IPS-15b (cell line): ENCODE results near the gene DMWD.
"Not testable (repeated sequence)": the region's sequence is repeated elsewhere in the genome, so short reads cannot be mapped to it uniquely, and the experiment has no call there.

Experiments used
- H3K27me3 ChIP-seq: one replicate; pipeline ENCODE4 v1.6.1; 2013; ENCODE audit warnings: low read length; ENCODE audit not compliant: control insufficient read depth, insufficient read depth
- H3K36me3 ChIP-seq: one replicate; pipeline ENCODE4 v1.6.1; 2013; ENCODE audit warnings: low read length; ENCODE audit not compliant: control insufficient read depth, insufficient read depth
- H3K4me1 ChIP-seq: one replicate; pipeline ENCODE4 v1.6.1; 2013; ENCODE audit warnings: mild to moderate bottlenecking, low read length; ENCODE audit not compliant: control insufficient read depth, insufficient read depth
- H3K4me3 ChIP-seq: one replicate; pipeline ENCODE4 v1.5.1; 2013; ENCODE audit warnings: low read depth, low read length
- H3K9ac ChIP-seq: one replicate; pipeline ENCODE4 v1.6.1; 2013; ENCODE audit warnings: low read depth, mild to moderate bottlenecking, low read length
- H3K9me3 ChIP-seq: one replicate; pipeline ENCODE4 v1.6.1; 2013; ENCODE audit warnings: mild to moderate bottlenecking, low read length; ENCODE audit not compliant: control insufficient read depth, insufficient read depth

DMWD gene

DNA sequence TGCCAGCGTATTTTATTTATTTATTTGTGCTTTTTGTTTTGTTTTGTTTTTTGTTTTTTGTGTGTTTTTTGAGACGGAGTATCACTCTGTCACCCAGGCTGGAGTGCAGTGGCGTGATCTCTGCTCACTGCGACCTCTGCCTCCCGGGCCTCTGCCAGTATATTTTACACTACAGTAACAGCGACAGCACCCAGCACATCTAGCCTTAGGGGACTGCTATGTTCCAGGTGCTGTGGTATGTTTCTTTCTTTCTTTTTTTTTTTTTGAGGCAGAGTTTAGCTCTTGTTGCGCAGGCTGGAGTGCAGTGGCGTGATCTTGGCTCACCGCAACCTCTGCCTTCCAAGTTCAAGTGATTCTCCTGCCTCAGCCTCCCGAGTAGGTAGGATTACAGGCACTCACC, 41.2 kb downstream of the DMWD start:
- H3K36me3 ChIP-seq, H3K27me3 ChIP-seq, H3K4me1 ChIP-seq, H3K9ac ChIP-seq, H3K4me3 ChIP-seq, H3K9me3 ChIP-seq: not testable (repeated sequence)

DNA sequence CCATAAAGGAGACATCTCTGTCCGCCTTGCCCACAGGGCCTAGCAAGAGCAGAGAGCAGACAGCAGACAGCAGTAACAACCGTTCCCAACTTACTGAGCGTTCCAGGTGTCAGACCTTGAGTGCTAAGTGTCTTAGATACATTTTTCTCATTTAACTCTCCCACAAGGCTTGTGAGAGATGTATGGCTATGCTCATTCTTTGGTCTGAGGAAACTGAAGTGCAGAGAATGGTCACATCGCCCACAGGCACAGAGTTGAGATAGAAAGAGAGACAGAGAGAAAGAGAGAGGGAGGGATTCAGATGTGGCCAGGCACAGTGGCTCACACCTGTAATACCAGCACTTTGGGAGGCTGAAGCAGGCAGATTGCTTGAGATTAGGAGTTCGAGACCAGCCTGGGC, 45.1 kb downstream of the DMWD start:
- Histone ChIP-seq H3K36me3 (no peaks in the 10 kb centered on the region), H3K9ac (no peak overlapping the region), H3K4me1 (peaks cover 5% of the 10 kb centered on the region), H3K27me3 (no peaks in the 10 kb centered on the region), H3K4me3 (no peak overlapping the region), H3K9me3 (no peaks in the 10 kb centered on the region)

DNA sequence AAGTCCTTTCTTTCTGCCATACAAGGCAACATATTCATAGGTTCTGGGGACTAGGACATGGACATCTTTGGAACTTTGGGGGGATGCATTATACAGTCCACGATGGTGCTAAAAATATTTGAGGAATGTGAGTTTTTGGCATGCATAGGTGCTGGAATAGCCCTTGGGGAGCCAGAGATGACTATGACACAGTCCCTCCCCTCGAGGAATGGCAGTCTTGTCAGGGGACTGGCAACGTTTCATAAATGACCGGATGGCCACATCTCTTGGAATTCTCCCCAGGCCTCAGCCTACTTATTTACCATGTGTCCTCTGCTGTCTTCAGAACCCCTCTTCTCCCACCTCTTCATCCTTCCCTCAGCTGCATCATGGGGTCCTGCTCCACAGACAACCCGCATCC, 45.8 kb downstream of the DMWD start:
- no peaks in the 10 kb centered on the region for H3K36me3 ChIP-seq
- H3K9ac ChIP-seq, result no peak overlapping the region
- H3K27me3 ChIP-seq, result no peaks in the 10 kb centered on the region
- H3K4me3 ChIP-seq, result no peak overlapping the region
- peaks cover 5% of the 10 kb centered on the region for H3K4me1 ChIP-seq
- H3K9me3 ChIP-seq, result no peaks in the 10 kb centered on the region

DNA sequence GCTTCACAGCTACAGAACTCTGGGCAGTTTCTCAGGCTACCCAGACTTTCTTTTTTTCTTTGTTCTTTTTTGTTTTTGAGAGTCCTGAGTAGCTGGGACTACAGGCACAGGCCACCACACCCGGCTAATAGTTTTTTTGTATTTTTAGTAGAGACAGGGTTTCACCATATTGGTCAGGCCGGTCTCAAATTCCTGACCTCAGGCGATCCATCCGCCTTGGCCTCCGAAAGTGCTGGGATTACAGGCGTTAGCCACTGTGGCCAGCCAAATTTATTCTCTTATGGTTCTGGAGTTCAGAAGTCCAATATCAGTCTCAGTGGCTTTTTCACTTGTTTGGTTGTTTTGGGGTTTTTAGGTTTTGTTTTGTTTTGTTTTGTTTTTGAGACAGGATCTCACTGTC, 47.0 kb downstream of the DMWD start:
- H3K27me3 ChIP-seq, result no peaks in the 10 kb centered on the region
- no peak overlapping the region for H3K9ac ChIP-seq
- H3K4me3 ChIP-seq, result no peak overlapping the region
- no peaks in the 10 kb centered on the region for H3K36me3 ChIP-seq
- H3K9me3 ChIP-seq, result no peaks in the 10 kb centered on the region
- peaks cover 5% of the 10 kb centered on the region for H3K4me1 ChIP-seq

DNA sequence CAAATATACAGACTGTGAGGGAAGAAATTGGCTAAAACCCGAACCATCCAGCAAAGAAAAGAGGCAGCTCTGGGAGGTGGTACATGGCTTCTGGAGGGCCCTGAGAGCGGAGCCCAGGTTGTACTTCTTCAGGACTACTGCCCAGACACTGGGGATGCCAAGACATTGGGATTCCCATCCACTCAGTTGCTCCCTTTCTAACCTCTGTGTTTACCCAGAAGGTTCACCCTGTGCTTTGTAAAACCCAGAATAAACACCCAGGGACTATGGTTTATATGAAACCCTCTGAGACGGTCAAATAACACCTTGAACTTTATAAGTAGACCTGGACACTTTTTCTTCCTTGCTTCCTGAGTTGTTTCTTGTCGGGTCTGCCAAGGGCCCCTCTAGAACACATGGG, 49.7 kb downstream of the DMWD start:
- peaks cover 5% of the 10 kb centered on the region for H3K4me1 ChIP-seq
- H3K9me3 ChIP-seq, result no peaks in the 10 kb centered on the region
- no peaks in the 10 kb centered on the region for H3K36me3 ChIP-seq
- H3K27me3 ChIP-seq, result no peaks in the 10 kb centered on the region
- no peak overlapping the region for H3K9ac ChIP-seq
- no peak overlapping the region for H3K4me3 ChIP-seq

DNA sequence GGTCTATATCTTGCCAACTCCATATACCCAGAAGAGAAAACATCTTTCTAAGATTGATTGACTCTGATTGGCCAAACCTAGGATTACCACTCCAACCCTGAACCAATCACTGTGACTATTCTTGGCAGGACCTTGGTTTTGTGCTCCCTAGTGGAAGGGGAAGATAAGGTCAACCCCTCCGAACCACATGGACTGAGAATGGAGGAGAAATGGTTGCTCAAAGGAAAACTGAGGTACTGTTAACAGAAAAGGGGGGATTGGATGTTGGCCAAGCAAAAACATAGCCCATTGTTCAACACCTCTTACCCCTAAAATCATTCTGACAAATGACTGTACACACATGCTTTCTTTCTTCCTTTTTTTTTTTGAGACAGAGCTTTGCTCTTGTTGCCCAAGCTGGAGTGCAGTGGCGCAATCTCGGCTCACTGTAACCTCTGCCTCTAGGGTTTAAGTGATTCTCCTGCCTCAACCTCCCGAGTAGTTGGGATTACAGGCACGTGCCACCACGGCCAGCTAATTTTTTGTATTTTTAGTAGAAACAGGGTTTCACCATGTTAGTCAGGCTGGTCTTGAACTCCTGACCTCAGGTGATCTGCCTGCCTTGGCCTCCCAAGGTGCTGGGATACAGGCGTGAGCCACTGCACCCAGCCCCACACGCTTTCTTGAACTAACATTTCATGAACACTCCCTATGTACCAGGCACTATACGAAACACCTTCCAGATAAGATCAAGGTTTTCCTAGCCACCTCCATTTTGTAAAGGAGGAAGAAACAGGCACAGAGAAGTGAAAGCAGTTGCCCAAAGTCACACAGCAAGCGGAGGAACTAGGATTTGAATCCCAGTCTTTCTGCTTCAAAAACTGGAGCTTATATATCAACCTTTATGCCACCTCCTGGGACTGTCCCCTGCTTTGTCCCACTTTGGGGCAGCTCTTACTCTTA, 52.9 kb downstream of the DMWD start:
- Histone ChIP-seq H3K9ac (no peak overlapping the region), H3K4me3 (no peak overlapping the region), H3K9me3 (no peaks in the 10 kb centered on the region), H3K27me3 (no peaks in the 10 kb centered on the region), H3K36me3 (no peaks in the 10 kb centered on the region), H3K4me1 (no peaks in the 10 kb centered on the region)

DNA sequence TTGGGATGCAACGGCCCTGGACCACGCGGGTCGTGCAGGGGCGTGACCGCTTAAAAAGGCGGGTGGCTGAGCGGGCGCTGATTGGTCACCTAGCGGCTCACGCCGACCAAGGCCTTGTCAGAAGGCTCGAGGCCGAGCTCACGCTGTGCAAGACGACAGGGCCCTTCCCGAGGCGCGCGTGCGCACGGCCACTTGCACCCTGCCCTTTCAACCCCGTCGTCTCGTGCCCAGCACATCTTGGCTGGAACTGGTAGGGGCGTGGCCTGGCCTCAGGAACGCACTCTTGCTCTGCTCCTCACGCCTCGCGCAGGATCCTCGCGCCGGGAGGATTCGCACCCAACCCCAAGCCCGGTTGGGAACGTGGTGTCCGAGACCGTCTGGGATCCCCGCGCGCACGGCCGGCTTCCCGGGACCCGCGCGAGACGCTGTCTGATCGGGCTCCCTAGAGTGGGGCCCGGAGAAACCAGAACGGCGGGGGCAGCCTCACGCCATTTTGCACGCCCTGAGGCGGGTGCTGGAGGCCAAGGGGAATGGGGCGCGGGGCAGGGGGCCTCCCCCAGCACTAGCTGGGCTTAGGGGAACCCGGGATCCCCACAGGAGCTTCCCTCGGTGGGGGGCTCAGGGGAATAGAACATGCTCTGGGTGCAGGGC, 59.4 kb downstream of the DMWD start, which contains the start of gene MEIOSIN:
MEIOSIN (plus strand) TSS at position 280 of the 651 bp plus-strand sequence. CDS start 1,938 bp downstream, outside the sequence.
- H3K4me1 ChIP-seq, result peaks cover 8% of the 10 kb centered on the region

More for the DNA sequence above, 59.4 kb downstream of the DMWD start, which contains the start of gene MEIOSIN:
- Histone ChIP-seq H3K27me3 (no peaks in the 10 kb centered on the region), H3K4me3 (no peak within 1 kb of the TSS), H3K36me3 (no peaks in the 10 kb centered on the region), H3K9ac (no peak within 1 kb of the TSS), H3K9me3 (no peaks in the 10 kb centered on the region)
